Spinal cord (tissue), 10 donors: ENCODE measurements around the gene AGBL4. TPM values are rescaled to one million over a fixed set of nuclear protein-coding genes. Genes with fewer than 3 reads are reported as not detected.

Source experiments
- DNase-seq, 6 donors: peaks; one replicate each; pipeline versions ENCODE4 v3.0.0 to v3.0.0-alpha.2; 2013 to 2015; ENCODE audit warnings: low spot score in 6 of 6, low read depth in 4 of 6
- H3K27ac ChIP-seq: one replicate; pipeline ENCODE4 v1.5.1; 2013; ENCODE audit warnings: low read depth, low read length, control low read depth
- H3K27me3 ChIP-seq: one replicate; pipeline ENCODE4 v1.6.1; 2013; ENCODE audit warnings: low read length; ENCODE audit not compliant: control insufficient read depth, insufficient read depth
- H3K36me3 ChIP-seq: one replicate; pipeline ENCODE4 v1.6.1; 2013; ENCODE audit warnings: low read length; ENCODE audit not compliant: control insufficient read depth, insufficient read depth
- H3K4me1 ChIP-seq: one replicate; pipeline ENCODE4 v1.6.1; 2013; ENCODE audit warnings: low read length; ENCODE audit not compliant: control insufficient read depth, insufficient read depth
- H3K4me3 ChIP-seq: one replicate; pipeline ENCODE4 v1.5.1; 2013; ENCODE audit warnings: low read depth, low read length, control low read depth
- H3K9me3 ChIP-seq: one replicate; pipeline ENCODE4 v1.6.1; 2013; ENCODE audit warnings: low read length; ENCODE audit not compliant: control insufficient read depth, insufficient read depth
- WGBS: methylation state at CpG from one replicate; pipeline ENCODE4 v1.1.5; 2013; ENCODE audit warnings: missing lambda C conversion rate; ENCODE audit not compliant: insufficient coverage; 5-methylcytosine and 5-hydroxymethylcytosine counted together
- polyA plus RNA-seq, 2 donors: library from polyadenylated mRNA; unstranded; fragments of 120-200 nt; gene quantifications; one replicate each; pipeline ENCODE4 v1.2.1, GENCODE V29; 2013; ENCODE audit not compliant: insufficient read length in 2 of 2
- total RNA-seq, 2 donors: library from RNA; depleted of rRNA in 1 of 2; stranded (reverse); fragments of 120-200 nt in 1 of 2; fragments of >200 nt in 1 of 2; gene quantifications; one replicate each; pipeline versions ENCODE4 v1.2.3 to v1.2.4, GENCODE V29; 2013 to 2014
- donor health status: healthy.

AGBL4 gene
- total and polyA plus RNA-seq, 4 donors, result 3.8 to 6.8 (median 4.7) TPM

DNA sequence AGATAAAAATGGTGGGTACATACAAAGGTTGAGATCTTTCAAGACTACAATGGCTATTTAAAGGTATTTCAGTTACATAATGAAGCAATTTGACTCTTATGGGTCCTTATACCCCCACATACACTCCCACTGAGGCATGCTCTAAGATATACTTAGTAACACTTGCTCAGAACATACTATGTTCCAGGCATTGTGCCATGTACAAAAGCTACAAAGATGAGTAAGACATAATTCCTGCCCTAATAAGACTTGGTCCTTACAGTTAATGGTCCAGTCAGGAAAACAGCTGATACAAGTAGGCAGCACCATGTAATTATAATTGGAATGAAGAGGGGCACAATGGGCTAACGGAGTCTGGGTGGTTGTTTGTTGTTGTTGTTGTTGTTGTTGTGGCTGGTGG, 1080.4 kb downstream of the AGBL4 start:
- no peak for DNase-seq
- H3K27me3 ChIP-seq, result no peaks in the 10 kb centered on the region
- peaks cover 7% of the 10 kb centered on the region for H3K4me1 ChIP-seq
- H3K9me3 ChIP-seq, result no peaks in the 10 kb centered on the region
- WGBS, result 100% methylated on average over 1 of the region's 1 CpG
- H3K27ac ChIP-seq, result no peak overlapping the region
- H3K36me3 ChIP-seq, result no peaks in the 10 kb centered on the region
- no peak overlapping the region for H3K4me3 ChIP-seq

- H3K4me1 ChIP-seq, result no peaks in the 10 kb centered on the region
- H3K9me3 ChIP-seq, result no peaks in the 10 kb centered on the region
- H3K27me3 ChIP-seq, result no peaks in the 10 kb centered on the region
- no peak overlapping the region for H3K27ac ChIP-seq
- no peak for DNase-seq
- H3K4me3 ChIP-seq, result no peak overlapping the region
- no peaks in the 10 kb centered on the region for H3K36me3 ChIP-seq
These were observed 1082.6 kb downstream of the AGBL4 start for GRCh38 chr1:48940962-48941732.

DNA sequence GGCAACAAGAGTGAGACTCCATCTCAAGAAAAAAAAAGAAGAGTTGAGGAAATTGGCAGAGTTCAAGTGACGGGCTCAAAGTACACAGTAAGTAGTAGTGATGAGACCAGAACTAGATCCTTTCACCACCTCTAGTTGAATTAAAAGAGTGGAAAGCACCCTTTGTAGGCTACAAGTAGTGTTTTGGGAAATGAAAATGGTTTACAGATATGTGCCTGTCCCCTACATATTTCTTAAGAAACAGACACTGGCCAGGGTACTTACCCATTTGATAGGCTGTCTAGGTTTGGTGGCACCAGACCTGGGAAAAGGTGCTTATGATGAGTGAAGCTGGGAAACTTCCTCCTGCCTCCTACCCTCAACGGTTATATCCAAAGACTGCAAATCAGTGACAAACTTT, 1083.4 kb downstream of the AGBL4 start:
- Histone ChIP-seq H3K4me1 (no peaks in the 10 kb centered on the region), H3K27me3 (no peaks in the 10 kb centered on the region), H3K27ac (no peak overlapping the region), H3K4me3 (no peak overlapping the region), H3K36me3 (no peaks in the 10 kb centered on the region), H3K9me3 (no peaks in the 10 kb centered on the region)
- WGBS, result no CpG with 5 or more reads among the region's 2 CpGs
- no peak for DNase-seq

DNA sequence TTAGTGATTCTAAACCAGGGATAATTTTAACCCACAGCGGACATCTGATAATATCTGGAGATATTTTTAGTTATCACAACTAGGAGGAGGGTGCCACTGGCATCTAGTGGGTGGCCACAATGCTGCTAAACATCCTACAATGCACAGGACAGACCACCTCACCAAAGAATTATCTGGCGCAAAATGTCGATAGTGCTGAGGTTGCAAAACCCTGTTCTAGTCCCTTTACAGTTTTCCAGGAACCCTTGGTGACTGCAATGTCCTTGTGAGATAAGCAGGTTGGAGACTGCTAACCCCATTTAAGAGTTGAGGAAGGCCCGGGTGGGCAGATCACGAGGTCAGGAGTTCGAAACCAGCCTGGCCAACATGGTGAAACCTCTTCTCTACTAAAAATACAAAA, 1083.9 kb downstream of the AGBL4 start:
- Histone ChIP-seq H3K27ac (no peak overlapping the region), H3K27me3 (no peaks in the 10 kb centered on the region), H3K36me3 (no peaks in the 10 kb centered on the region), H3K4me3 (no peak overlapping the region), H3K4me1 (no peaks in the 10 kb centered on the region), H3K9me3 (no peaks in the 10 kb centered on the region)
- WGBS, result no CpG with 5 or more reads among the region's 6 CpGs
- DNase-seq, result no peak

- no peak overlapping the region for H3K4me3 ChIP-seq
- no peaks in the 10 kb centered on the region for H3K4me1 ChIP-seq
- H3K27me3 ChIP-seq, result no peaks in the 10 kb centered on the region
- H3K27ac ChIP-seq, result no peak overlapping the region
- WGBS, result 44% methylated on average over 2 of the region's 3 CpGs
- DNase-seq, result no peak
- H3K36me3 ChIP-seq, result no peaks in the 10 kb centered on the region
- no peaks in the 10 kb centered on the region for H3K9me3 ChIP-seq
These were observed 1084.7 kb downstream of the AGBL4 start for GRCh38 chr1:48939042-48939441.

- Histone ChIP-seq H3K4me1 (no peaks in the 10 kb centered on the region), H3K27ac (no peak overlapping the region), H3K9me3 (no peaks in the 10 kb centered on the region), H3K27me3 (no peaks in the 10 kb centered on the region), H3K4me3 (no peak overlapping the region), H3K36me3 (no peaks in the 10 kb centered on the region)
- no peak for DNase-seq
- WGBS, result no CpG with 5 or more reads among the region's 1 CpG
These were observed 1086.0 kb downstream of the AGBL4 start for GRCh38 chr1:48937732-48938131.

DNA sequence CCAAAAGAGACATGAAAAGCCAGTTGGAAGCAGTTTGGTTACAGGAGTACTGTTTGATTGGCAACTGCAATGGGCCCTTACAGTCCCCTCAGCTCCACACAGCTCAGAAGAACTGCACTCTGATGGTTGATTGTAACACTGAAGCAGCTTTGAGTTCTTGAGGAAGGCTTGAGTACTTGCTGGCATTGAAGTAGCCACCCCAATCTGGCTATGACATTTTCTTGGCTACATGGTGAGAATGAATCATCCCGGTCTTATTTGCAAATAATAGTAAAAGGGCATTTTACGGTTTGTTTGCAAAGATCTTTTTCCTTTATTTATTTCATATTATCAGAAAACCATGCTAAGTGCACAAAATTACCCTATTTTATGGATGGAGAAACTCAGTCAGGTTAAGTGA, 1087.3 kb downstream of the AGBL4 start:
- Histone ChIP-seq H3K36me3 (no peaks in the 10 kb centered on the region), H3K4me1 (no peaks in the 10 kb centered on the region), H3K4me3 (no peak overlapping the region), H3K9me3 (no peaks in the 10 kb centered on the region), H3K27ac (no peak overlapping the region), H3K27me3 (no peaks in the 10 kb centered on the region)
- DNase-seq, result no peak
- no CpG with 5 or more reads among the region's 2 CpGs for WGBS

DNA sequence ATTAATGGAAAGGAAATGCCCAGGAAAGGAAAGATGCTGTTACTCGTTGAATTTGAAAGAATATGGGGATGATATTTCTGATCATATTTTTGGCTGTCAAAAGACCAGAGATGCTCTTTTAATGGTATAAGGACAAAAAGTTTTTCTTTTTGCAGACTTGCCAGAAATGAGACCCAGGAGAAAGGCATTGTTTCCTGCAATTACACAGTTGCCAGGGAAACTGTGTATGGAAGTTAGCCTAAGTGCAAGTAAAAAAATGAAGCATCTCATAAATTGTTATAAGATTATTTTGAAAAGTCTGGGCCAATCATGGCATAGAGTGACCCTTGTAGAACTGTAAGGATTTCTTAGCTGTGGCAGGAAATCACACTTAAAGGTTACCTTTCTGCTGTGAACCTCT, 1091.4 kb downstream of the AGBL4 start:
- no peak for DNase-seq
- WGBS, result 60% methylated on average over 1 of the region's 1 CpG
- H3K36me3 ChIP-seq, result no peaks in the 10 kb centered on the region
- no peak overlapping the region for H3K27ac ChIP-seq
- no peaks in the 10 kb centered on the region for H3K4me1 ChIP-seq
- no peak overlapping the region for H3K4me3 ChIP-seq
- H3K27me3 ChIP-seq, result no peaks in the 10 kb centered on the region
- H3K9me3 ChIP-seq, result no peaks in the 10 kb centered on the region

- Histone ChIP-seq H3K4me1 (no peaks in the 10 kb centered on the region), H3K27me3 (no peaks in the 10 kb centered on the region), H3K27ac (no peak overlapping the region), H3K9me3 (no peaks in the 10 kb centered on the region), H3K4me3 (no peak overlapping the region), H3K36me3 (no peaks in the 10 kb centered on the region)
- no peak for DNase-seq
- WGBS, result 81% methylated on average over 5 of the region's 7 CpGs
These were observed 1092.1 kb downstream of the AGBL4 start for GRCh38 chr1:48931506-48932192.

DNA sequence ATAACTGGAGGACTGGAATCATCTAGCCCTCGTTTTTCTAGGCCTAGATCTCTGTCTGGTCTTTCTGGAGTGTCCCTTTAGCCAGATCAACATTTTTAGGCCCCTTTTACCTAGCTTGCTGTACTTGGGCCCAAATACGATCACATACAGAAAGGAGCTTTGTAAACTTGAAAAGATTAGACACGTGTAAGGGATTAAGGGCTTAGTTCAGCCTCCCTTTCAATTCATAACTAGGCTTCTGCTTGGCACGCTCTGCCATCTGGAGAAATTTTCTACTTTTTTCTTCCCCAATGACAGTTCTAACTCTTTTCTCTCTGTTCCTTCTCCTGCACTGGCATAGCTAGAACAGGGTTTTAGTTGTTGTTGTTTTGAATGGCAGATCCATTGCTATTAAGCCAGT, 1093.7 kb downstream of the AGBL4 start:
- Histone ChIP-seq H3K4me3 (no peak overlapping the region), H3K9me3 (no peaks in the 10 kb centered on the region), H3K4me1 (no peaks in the 10 kb centered on the region), H3K27ac (no peak overlapping the region), H3K36me3 (no peaks in the 10 kb centered on the region), H3K27me3 (no peaks in the 10 kb centered on the region)
- no peak for DNase-seq
- WGBS, result 33% methylated on average over 1 of the region's 4 CpGs
